Effector CD8-positive, alpha-beta T cell (primary cell): Measurements from ENCODE around the gene USP9X.
A peak's percentile ranks its signal among the peaks of the same experiment; 100 is the strongest.
"Not testable (repeated sequence)": the region's sequence is repeated elsewhere in the genome, so short reads cannot be mapped to it uniquely, and the experiment has no call there.

Experiments used
- DNase-seq: peaks from one replicate; lab custom pipeline; 2025; lab: John Stamatoyannopoulos, UW

The USP9X gene

GRCh38 chrX:41189156-41189555 lies 103.9 kb downstream of the USP9X start:
- DNase-seq: no peak

GRCh38 chrX:41192880-41193279 lies 107.6 kb downstream of the USP9X start:
- no peak for DNase-seq

- no peak for DNase-seq
Measured at GRCh38 chrX:41198410-41198809, 113.2 kb downstream of the USP9X start.

- DNase-seq: no peak
Measured at GRCh38 chrX:41200785-41201184, 115.5 kb downstream of the USP9X start.

GRCh38 chrX:41209853-41210252 lies 124.6 kb downstream of the USP9X start:
- no peak for DNase-seq

GRCh38 chrX:41224605-41225004 lies 139.4 kb downstream of the USP9X start:
- DNase-seq: no peak

GRCh38 chrX:41233988-41234387 lies 148.7 kb downstream of the USP9X start:
- no peak for DNase-seq

GRCh38 chrX:41234471-41234870 lies 149.2 kb downstream of the USP9X start:
- DNase-seq: not testable (repeated sequence)

GRCh38 chrX:41234962-41235361 lies 149.7 kb downstream of the USP9X start:
- no peak for DNase-seq

GRCh38 chrX:41236629-41237028 lies 151.4 kb downstream of the USP9X start:
- no peak for DNase-seq

GRCh38 chrX:41240509-41240908 lies 155.3 kb downstream of the USP9X start:
- no peak for DNase-seq

- no peak for DNase-seq
Measured at GRCh38 chrX:41241962-41242361, 156.7 kb downstream of the USP9X start.

GRCh38 chrX:41245641-41246040 lies 160.4 kb downstream of the USP9X start:
- no peak for DNase-seq

GRCh38 chrX:41250867-41251266 lies 165.6 kb downstream of the USP9X start:
- DNase-seq: no peak

- DNase-seq: no peak
Measured at GRCh38 chrX:41257801-41258200, 172.6 kb downstream of the USP9X start.

GRCh38 chrX:41258226-41258625 lies 173.0 kb downstream of the USP9X start:
- no peak for DNase-seq

GRCh38 chrX:41258871-41259270 lies 173.6 kb downstream of the USP9X start:
- DNase-seq: no peak

- no peak for DNase-seq
Measured at GRCh38 chrX:41259516-41259915, 174.3 kb downstream of the USP9X start.

GRCh38 chrX:41265615-41266014 lies 180.4 kb downstream of the USP9X start:
- peak; percentile 1 for DNase-seq

- DNase-seq: no peak
Measured at GRCh38 chrX:41273638-41274037, 188.4 kb downstream of the USP9X start.

- peak; percentile 7 for DNase-seq
Measured at GRCh38 chrX:41275661-41276609, 190.7 kb downstream of the USP9X start.

- DNase-seq: no peak
Measured at GRCh38 chrX:41276661-41277506, 191.6 kb downstream of the USP9X start.

GRCh38 chrX:41282307-41282706 lies 197.1 kb downstream of the USP9X start:
- not testable (repeated sequence) for DNase-seq
